Spleen (tissue), 11 donors: ENCODE data around the gene VAV1. TPM values are rescaled to one million over a fixed set of nuclear protein-coding genes. Genes with fewer than 3 reads are reported as not detected.

ENCODE experiments used
- DNase-seq: peaks from one replicate; pipeline ENCODE4 v3.0.0-alpha.2; 2020
- H3K27ac ChIP-seq, 8 donors: fragments of 200-600 bp; sonication (generic) in 7 of 8; 1 replicate in 4 of 8; 2 replicates in 4 of 8; pipeline versions ENCODE4 v1.5.0 to v1.8.0; 2016 to 2021; ENCODE audit warnings: inconsistent platforms in 4 of 8, mild to moderate bottlenecking in 4 of 8, moderate library complexity in 1 of 8
- H3K27me3 ChIP-seq, 7 donors: fragments of 200-600 bp; sonication (generic) in 6 of 7; replicated peaks in 1 of 7; 1 replicate in 4 of 7; 2 replicates in 3 of 7; pipeline versions ENCODE4 v1.5.0 to v1.8.0; 2016 to 2021; ENCODE audit warnings: inconsistent platforms in 3 of 7, mild to moderate bottlenecking in 1 of 7
- H3K36me3 ChIP-seq, 6 donors: fragments of 200-600 bp; sonication (generic) in 5 of 6; 1 replicate in 4 of 6; 2 replicates in 2 of 6; pipeline versions ENCODE4 v1.5.0 to v1.8.0; 2016 to 2021; ENCODE audit warnings: inconsistent platforms in 2 of 6
- H3K4me1 ChIP-seq, 6 donors: fragments of 200-600 bp; sonication (generic) in 5 of 6; 1 replicate in 3 of 6; 2 replicates in 3 of 6; pipeline versions ENCODE4 v1.5.0 to v1.8.0; 2016 to 2021; ENCODE audit warnings: inconsistent platforms in 3 of 6
- H3K4me3 ChIP-seq, 8 donors: fragments of 200-600 bp; sonication (generic) in 7 of 8; 1 replicate in 4 of 8; 2 replicates in 4 of 8; pipeline versions ENCODE4 v1.5.0 to v1.8.0; 2016 to 2021; ENCODE audit warnings: inconsistent platforms in 4 of 8, mild to moderate bottlenecking in 4 of 8, moderate library complexity in 2 of 8
- H3K9me3 ChIP-seq, 8 donors: fragments of 200-600 bp; sonication (generic) in 7 of 8; 1 replicate in 4 of 8; 2 replicates in 4 of 8; pipeline versions ENCODE4 v1.5.0 to v1.8.0; 2016 to 2021; ENCODE audit warnings: inconsistent platforms in 4 of 8
- POLR2A ChIP-seq, 3 donors: fragments of 450-650 bp; IDR thresholded peaks; one replicate each; pipeline ENCODE4 v1.5.1; 2017; ENCODE audit warnings: antibody characterized with exemption in 3 of 3, mild to moderate bottlenecking in 1 of 3
- POLR2AphosphoS5 ChIP-seq, 3 donors: sonication (generic); formaldehyde crosslinking; IDR thresholded peaks; one replicate each; pipeline ENCODE4 v1.5.1; 2017; ENCODE audit warnings: antibody characterized with exemption in 3 of 3
- WGBS, 5 donors: extraction: QIAGEN DNeasy Blood & Tissue Kit in 3 of 5; methylation state at CpG; one replicate each; pipeline versions ENCODE4 v1.1.5 to v1.1.7; 2013 to 2018; 5-methylcytosine and 5-hydroxymethylcytosine counted together
- intact Hi-C: fragments of 100-400 bp; cut with DNase I; formaldehyde crosslinking; loops from one replicate; pipeline ENCODE4 v1.15.0; 2023; ENCODE audit warnings: low total_unique reads
- polyA plus RNA-seq, 3 donors: library from polyadenylated mRNA; stranded (reverse); fragments of 200-250 nt; gene quantifications; one replicate each; pipeline ENCODE4 v1.2.1, GENCODE V29; 2013
- total RNA-seq, 7 donors: library from RNA; depleted of rRNA in 3 of 7; stranded (reverse); fragments of >200 nt in 3 of 7; fragmentation: NEBNext Ultra II Directional in 4 of 7; extraction: Animal tissue kit (Norgen Biotek cat#: 25700) in 4 of 7; gene quantifications; one replicate each; pipeline versions ENCODE4 v1.1.0 to v1.2.1, GENCODE V29; 2016 to 2021
- TF ChIP-seq, protein P1 (sequence below), 11 experiments: fragments of 200-600 bp in 7 of 11; fragments of 450-650 bp in 4 of 11; sonication (generic) in 4 of 11; IDR thresholded peaks in 8 of 11; conservative IDR thresholded peaks in 3 of 11; 1 replicate in 7 of 11; 2 replicates in 4 of 11; pipeline versions ENCODE4 v1.4.0 to v1.8.0; 2016 to 2021; ENCODE audit warnings: antibody characterized with exemption in 11 of 11, inconsistent platforms in 4 of 11, mild to moderate bottlenecking in 1 of 11
- donor health status: healthy with polysubstance abuse.
- donor health status: DM: no; HTN: no; CAD: no; lungs with moderate emphysema.
- donor health status: DM: no; HTN: no; CAD: no.
- donor health status: Bipolar disorder and iron deficiency.
- donor health status: healthy.
- donor health status: DM: no; HTN: no; CAD: no.
- donor health status: DM: yes; HTN: yes; CAD: no.

VAV1 gene
- total and polyA plus RNA-seq, 10 donors, result 34.8 to 151 (median 83.1) TPM

DNA sequence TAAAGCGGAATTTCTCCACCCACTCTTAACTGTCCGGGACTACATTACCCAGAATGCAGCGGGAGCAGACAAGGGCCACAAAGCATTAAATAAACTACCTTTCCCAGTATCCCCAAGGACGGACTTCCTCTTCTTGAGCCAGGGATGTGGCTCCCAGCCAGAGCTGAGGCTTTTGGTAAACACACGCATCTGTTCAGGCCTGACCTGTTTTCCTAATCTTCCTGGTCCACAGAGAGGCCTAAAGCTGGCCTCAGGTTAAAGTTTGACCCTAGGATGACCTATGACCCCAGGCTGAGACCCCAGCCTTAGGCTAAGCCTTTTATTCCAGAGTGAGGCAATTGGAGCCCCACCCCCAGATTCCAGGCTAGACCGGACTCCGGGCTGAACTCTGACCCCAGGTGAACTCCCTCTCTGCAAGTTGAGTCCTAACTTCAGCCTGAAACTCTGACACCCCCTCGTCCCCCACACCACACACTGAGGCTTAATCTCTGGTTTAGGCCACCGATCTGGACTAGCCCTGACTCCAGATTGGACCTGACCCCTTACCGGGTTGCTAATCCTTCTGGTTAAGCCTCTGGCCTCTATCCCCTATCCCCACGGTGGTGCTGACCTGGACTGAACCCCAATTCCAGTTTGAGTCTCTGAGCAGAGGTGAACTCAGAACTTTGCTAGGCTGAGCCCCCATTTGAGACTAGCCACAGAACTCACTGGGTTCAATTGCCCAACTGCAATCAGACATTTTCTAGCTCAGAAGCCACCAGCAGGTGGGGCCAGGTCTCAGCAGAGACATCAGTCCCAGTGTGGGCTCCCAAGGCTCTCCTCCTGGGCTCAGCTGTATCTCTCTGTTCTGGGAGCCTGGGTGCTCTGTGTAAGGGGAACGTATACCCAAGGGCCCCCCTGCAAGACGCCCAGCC is 34.4 kb upstream of the VAV1 start:
- WGBS, 5 donors, result 15 to 28% (median 18%) methylated on average over 12 to 13 of the region's 13 CpGs
- DNase-seq, result peak; percentile 92
- intact Hi-C loops, result loop anchor here (5.0 kb wide), 1 partner anchor 124 kb away; no protein-coding TSS in a partner anchor

DNA sequence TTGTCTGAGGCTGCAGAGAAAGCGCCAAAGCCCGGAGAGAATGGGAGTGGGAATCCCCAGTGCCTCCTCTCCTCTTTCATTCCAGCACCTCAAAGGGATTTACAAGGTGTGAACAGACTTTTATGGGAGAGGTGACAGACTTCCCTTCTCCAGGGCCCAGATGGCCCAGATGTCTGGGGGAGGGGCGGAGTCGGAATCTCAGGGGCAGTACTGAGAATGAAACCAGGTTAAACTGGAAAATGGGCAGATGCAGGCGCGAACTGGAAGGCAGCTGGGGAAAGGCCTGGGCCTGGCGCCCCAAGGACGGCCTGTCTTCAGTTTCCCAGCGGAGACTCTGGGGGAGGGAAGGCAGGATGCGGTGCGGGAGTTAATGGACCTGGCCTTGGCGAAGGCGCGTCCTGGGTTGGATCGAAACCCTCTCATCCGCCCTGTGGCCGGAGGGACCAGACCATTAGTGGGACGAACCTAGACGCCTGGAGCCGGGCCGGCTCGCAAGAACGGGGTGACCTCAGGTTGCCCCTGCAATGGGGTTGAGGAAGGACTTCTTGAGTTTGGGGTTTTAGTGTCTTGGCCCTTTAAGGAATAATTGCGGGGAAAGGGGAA is 33.6 kb upstream of the VAV1 start:
- Histone ChIP-seq H3K4me1 (peaks cover 20 to 88% (median 62%) of the 10 kb centered on the region in 6 donors), H3K27me3 (peaks cover 0 to 15% (median 0%) of the 10 kb centered on the region in 7 donors), H3K27ac (peak overlapping the region; percentile 84 to 99 (median 96)), H3K9me3 (no peaks in the 10 kb centered on the region), H3K4me3 (peak overlapping the region in 6 of 8 donors; percentile 9 to 90 (median 67)), H3K36me3 (peaks cover 0 to 32% (median 4%) of the 10 kb centered on the region in 6 donors)
- WGBS, 5 donors, result 11 to 19% (median 16%) methylated on average over 24 of the region's 24 CpGs
- intact Hi-C loops, result loop anchor here (5.0 kb wide), 1 partner anchor 123 kb away; no protein-coding TSS in a partner anchor
- DNase-seq, result peak; percentile 90
- no peak for TF ChIP-seq POLR2A (IDR thresholded peaks at IDR 0.05)
- TF ChIP-seq POLR2AphosphoS5 (IDR thresholded peaks at IDR 0.05), result peak in 2 of 3 donors; percentile 51 to 59
- TF ChIP-seq, protein P1, sequence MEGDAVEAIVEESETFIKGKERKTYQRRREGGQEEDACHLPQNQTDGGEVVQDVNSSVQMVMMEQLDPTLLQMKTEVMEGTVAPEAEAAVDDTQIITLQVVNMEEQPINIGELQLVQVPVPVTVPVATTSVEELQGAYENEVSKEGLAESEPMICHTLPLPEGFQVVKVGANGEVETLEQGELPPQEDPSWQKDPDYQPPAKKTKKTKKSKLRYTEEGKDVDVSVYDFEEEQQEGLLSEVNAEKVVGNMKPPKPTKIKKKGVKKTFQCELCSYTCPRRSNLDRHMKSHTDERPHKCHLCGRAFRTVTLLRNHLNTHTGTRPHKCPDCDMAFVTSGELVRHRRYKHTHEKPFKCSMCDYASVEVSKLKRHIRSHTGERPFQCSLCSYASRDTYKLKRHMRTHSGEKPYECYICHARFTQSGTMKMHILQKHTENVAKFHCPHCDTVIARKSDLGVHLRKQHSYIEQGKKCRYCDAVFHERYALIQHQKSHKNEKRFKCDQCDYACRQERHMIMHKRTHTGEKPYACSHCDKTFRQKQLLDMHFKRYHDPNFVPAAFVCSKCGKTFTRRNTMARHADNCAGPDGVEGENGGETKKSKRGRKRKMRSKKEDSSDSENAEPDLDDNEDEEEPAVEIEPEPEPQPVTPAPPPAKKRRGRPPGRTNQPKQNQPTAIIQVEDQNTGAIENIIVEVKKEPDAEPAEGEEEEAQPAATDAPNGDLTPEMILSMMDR (IDR thresholded peaks at IDR 0.05 in 8 of 11, conservative IDR thresholded peaks at IDR 0.05 in 3 of 11), result peak in 2 of 11 experiments; percentile 4 to 9

More for the DNA sequence above, 34.4 kb upstream of the VAV1 start:
- peak overlapping the region in 5 of 8 donors; percentile 15 to 90 (median 78) for H3K4me3 ChIP-seq
- peaks cover 0 to 32% (median 9%) of the 10 kb centered on the region in 6 donors for H3K36me3 ChIP-seq
- no peak for TF ChIP-seq POLR2A (IDR thresholded peaks at IDR 0.05)
- peak in 1 of 3 donors; percentile 77 for TF ChIP-seq POLR2AphosphoS5 (IDR thresholded peaks at IDR 0.05)
- TF ChIP-seq, protein P1 (IDR thresholded peaks at IDR 0.05 in 8 of 11, conservative IDR thresholded peaks at IDR 0.05 in 3 of 11), result peak; percentile 44 to 77 (median 70)
- H3K9me3 ChIP-seq, result no peaks in the 10 kb centered on the region
- H3K4me1 ChIP-seq, result peaks cover 20 to 87% (median 63%) of the 10 kb centered on the region in 6 donors
- H3K27ac ChIP-seq, result peak overlapping the region; percentile 84 to 99 (median 96)
- H3K27me3 ChIP-seq, result peaks cover 0 to 15% (median 0%) of the 10 kb centered on the region in 7 donors

DNA sequence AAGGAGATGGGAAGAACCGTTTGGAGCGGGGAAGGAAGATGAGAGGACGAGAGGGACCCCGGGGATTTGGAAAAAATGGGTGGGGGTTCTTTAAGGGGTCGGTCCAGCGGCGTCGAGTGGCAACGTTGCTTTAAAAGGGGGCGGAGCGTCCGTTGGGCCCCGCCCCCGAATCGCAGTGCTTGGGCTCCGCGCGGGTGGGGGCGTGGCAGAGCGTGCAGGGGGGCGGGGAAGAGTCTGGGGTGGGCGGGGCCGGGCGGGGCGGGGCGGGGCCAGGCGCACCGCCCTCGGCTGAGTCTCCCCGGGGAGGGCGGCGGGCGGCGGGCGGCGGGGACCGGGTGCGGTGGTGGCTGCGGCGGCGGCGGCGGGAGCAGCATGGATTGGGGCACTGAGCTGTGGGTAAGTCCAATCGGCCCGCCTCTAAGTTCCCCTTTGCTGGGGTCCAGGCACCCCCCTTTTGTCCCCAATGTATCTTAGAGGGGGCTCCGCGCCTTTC is 33.1 kb upstream of the VAV1 start, which contains the start of gene TRIP10:
TSS of gene TRIP10 (plus strand) at position 291 of the 493 bp plus-strand sequence. CDS start at position 373, 82 bp downstream.
- intact Hi-C loops, result loop anchor here (5.0 kb wide), 1 partner anchor 123 kb away; no protein-coding TSS in a partner anchor
- 0 to 2% (median 1%) methylated on average over 17 to 46 of the region's 47 CpGs for WGBS, 5 donors

More for the DNA sequence above, 33.1 kb upstream of the VAV1 start, which contains the start of gene TRIP10:
- H3K27me3 ChIP-seq, result peaks cover 0 to 15% (median 0%) of the 10 kb centered on the region in 7 donors
- peaks cover 0 to 32% (median 3%) of the 10 kb centered on the region in 6 donors for H3K36me3 ChIP-seq
- peak within 1 kb of the TSS; percentile 84 to 99 (median 96) for H3K27ac ChIP-seq
- DNase-seq, result peak; percentile 93
- H3K4me1 ChIP-seq, result peaks cover 20 to 88% (median 63%) of the 10 kb centered on the region in 6 donors
- peak within 1 kb of the TSS; percentile 46 to 90 (median 68) for H3K4me3 ChIP-seq
- TF ChIP-seq, protein P1 (IDR thresholded peaks at IDR 0.05 in 8 of 11, conservative IDR thresholded peaks at IDR 0.05 in 3 of 11), result no peak
- peak in 1 of 3 donors; percentile 28 for TF ChIP-seq POLR2AphosphoS5 (IDR thresholded peaks at IDR 0.05)
- H3K9me3 ChIP-seq, result no peaks in the 10 kb centered on the region
